ENCODE measurements around the gene FERD3L. TPM values are rescaled to one million over a fixed set of nuclear protein-coding genes. Genes with fewer than 3 reads are reported as not detected.
"Not testable (repeated sequence)": the region's sequence is repeated elsewhere in the genome, so short reads cannot be mapped to it uniquely, and the experiment has no call there.

The FERD3L gene
- total RNA-seq (not detected in 2 replicates), polyA plus RNA-seq (not detected in 2 replicates), polyA minus RNA-seq (not detected in 2 replicates), Bru-seq, nascent RNA (not detected), BruChase-seq, experiment 1, labeled RNA remaining after a 6-hour chase (not detected), BruChase-seq, experiment 2, labeled RNA remaining after a 2-hour chase (not detected)
- polyA plus RNA-seq (2011; cell fraction: cytosol; rRNA removed): not detected in 2 replicates
- polyA plus RNA-seq (2011; cell fraction: nucleus; rRNA removed): not detected in 2 replicates
- not detected in 2 replicates for polyA plus RNA-seq (2012)
- not detected for polyA minus RNA-seq (2011; cell fraction: cytosol; rRNA and poly(A)+ RNA removed)
- not detected in 2 replicates for polyA minus RNA-seq (2011; cell fraction: nucleus; rRNA and poly(A)+ RNA removed)
- long read RNA-seq: 0 reads

DNA sequence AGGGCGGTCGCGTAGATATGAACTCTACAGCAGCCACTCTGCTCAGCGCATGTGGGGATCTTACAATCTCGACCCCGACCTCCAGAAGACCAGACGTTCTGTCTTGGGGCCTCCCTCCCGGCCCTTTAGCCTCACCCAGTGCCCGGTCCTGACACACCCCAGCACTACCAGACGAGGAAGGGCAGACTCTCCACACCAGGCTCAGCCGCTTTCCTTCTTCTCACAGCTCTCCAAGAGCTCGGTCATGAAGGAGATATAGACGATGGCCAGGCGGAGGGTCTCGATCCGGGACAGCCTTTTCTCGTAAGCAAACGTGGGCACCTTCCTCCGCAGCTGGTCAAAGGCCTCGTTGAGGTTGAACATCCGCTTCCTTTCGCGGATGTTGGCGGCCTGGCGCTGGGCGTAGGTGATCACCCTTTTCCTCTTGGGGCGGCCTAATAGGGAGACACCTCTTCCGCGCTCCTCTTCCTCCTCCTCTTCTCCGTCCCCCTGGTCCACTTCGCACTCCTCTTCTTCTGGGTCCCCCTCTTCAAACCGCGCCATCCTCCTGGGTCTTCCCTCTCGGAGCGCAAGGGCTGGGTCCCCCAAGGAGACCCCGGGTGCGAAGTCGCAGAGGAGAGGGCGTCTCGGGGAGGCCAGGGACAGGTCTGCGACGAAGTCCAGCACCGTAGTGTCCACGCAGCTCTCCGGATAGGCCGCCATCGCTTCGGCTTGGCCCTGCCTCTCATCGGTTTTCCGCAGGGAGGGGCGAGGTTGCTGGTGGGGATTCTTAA, at the start of gene FERD3L:
Gene FERD3L (minus strand): TSS at position 761 of the 773 bp plus-strand sequence. CDS start 59 bp downstream, at position 702.
- Histone ChIP-seq H3K4me1 (ENCODE audit: control insufficient read depth, extremely low read depth, insufficient read depth, low read length) (no peaks in the 10 kb centered on the region), H3K79me2 (ENCODE audit: control insufficient read depth, insufficient read depth, low read length) (no peaks in the 10 kb centered on the region), H4K20me1 (replicated peaks; ENCODE audit: control insufficient read depth, extremely low read depth, insufficient read depth, low read length) (no peaks in the 10 kb centered on the region), H3K4me2 (ENCODE audit: insufficient read depth, low read length) (no peak within 1 kb of the TSS), H3K9me1 (replicated peaks; ENCODE audit: control insufficient read depth, extremely low read depth, insufficient read depth, low read length) (no peaks in the 10 kb centered on the region), H3K36me3 (ENCODE audit: control insufficient read depth in 2 of 2, extremely low read depth in 1 of 2, insufficient read depth in 2 of 2, low read length in 2 of 2) (no peaks in the 10 kb centered on the region), H3K9me3 (replicated peaks; ENCODE audit: control insufficient read depth, insufficient read depth, low read length) (no peaks in the 10 kb centered on the region), H3K4me3 (replicated peaks in 1 of 3; ENCODE audit: insufficient read depth in 1 of 3, low read depth in 1 of 3, low read length in 3 of 3) (no peak within 1 kb of the TSS), H3K9ac (replicated peaks; ENCODE audit: extremely low read depth, insufficient read depth, low read length) (no peak within 1 kb of the TSS), H3K27me3 (ENCODE audit: control insufficient read depth in 2 of 2, insufficient read depth in 2 of 2, low read length in 2 of 2) (peaks cover 24 to 59% of the 10 kb centered on the region in 2 experiments), H3K27ac (ENCODE audit: insufficient read depth, low read depth, low read length) (no peak within 1 kb of the TSS), H2AFZ (ENCODE audit: low read depth, low read length) (no peak within 1 kb of the TSS)
- intact Hi-C loops (cut with micrococcal nuclease) (no loop called here), dilution Hi-C loops (cut with MboI; ENCODE audit: extremely low pct_ligation_motif_present, low sequenced_read_pairs) (no loop called here)
- TF ChIP-seq EZH2 (IDR thresholded peaks at IDR 0.05; ENCODE audit: borderline replicate concordance, low read depth, low read length, severe bottlenecking): peak; percentile 69
- no peak for TF ChIP-seq CTCF (IDR thresholded peaks at IDR 0.05; ENCODE audit: extremely low read depth in 1 of 2, insufficient read depth in 1 of 2, low read depth in 1 of 2, low read length in 2 of 2)
- TF ChIP-seq MYC (IDR thresholded peaks at IDR 0.05; ENCODE audit: low read depth, low read length): no peak
- no peak for DNase-seq (ENCODE audit: low read depth, low spot score)
- no peak for FAIRE-seq
- POLR2A ChIA-PET: no interaction called here
- no TSS peak for BruUV-seq (replicated peaks)
- CTCF ChIA-PET: interaction anchor here (1.1 kb wide), 1 partner anchor 23 kb away, joined by 5 read pairs; no protein-coding TSS in a partner anchor

DNA sequence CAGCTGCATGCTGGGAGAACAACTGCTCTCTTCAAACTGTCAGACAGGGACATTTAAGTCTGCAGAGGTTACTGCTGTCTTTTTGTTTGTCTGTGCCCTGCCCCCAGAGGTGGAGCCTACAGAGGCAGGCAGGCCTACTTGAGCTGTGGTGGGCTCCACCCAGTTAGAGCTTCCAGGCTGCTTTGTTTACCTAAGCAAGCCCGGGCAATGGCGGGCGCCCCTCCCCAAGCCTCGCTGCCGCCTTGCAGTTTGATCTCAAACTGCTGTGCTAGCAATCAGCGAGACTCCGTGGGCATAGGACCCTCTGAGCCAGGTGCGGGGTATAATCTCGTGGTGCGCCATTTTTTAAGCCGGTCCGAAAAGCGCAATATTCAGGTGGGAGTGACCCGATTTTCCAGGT, 49.2 kb upstream of the FERD3L start:
- DNase-seq (ENCODE audit: low read depth, low spot score); intact Hi-C loops (cut with micrococcal nuclease); H3K4me3 ChIP-seq (replicated peaks in 1 of 3; ENCODE audit: insufficient read depth in 1 of 3, low read depth in 1 of 3, low read length in 3 of 3); dilution Hi-C loops (cut with MboI; ENCODE audit: extremely low pct_ligation_motif_present, low sequenced_read_pairs); H3K79me2 ChIP-seq (ENCODE audit: control insufficient read depth, insufficient read depth, low read length); H3K4me2 ChIP-seq (ENCODE audit: insufficient read depth, low read length); POLR2A ChIA-PET; FAIRE-seq; H3K9ac ChIP-seq (replicated peaks; ENCODE audit: extremely low read depth, insufficient read depth, low read length); H3K27ac ChIP-seq (ENCODE audit: insufficient read depth, low read depth, low read length); H3K9me3 ChIP-seq (replicated peaks; ENCODE audit: control insufficient read depth, insufficient read depth, low read length); H3K27me3 ChIP-seq (ENCODE audit: control insufficient read depth in 2 of 2, insufficient read depth in 2 of 2, low read length in 2 of 2); H3K4me1 ChIP-seq (ENCODE audit: control insufficient read depth, extremely low read depth, insufficient read depth, low read length); H3K36me3 ChIP-seq (ENCODE audit: control insufficient read depth in 2 of 2, extremely low read depth in 1 of 2, insufficient read depth in 2 of 2, low read length in 2 of 2); H3K9me1 ChIP-seq (replicated peaks; ENCODE audit: control insufficient read depth, extremely low read depth, insufficient read depth, low read length); CTCF ChIA-PET; BruUV-seq (replicated peaks); H4K20me1 ChIP-seq (replicated peaks; ENCODE audit: control insufficient read depth, extremely low read depth, insufficient read depth, low read length); H2AFZ ChIP-seq (ENCODE audit: low read depth, low read length): not testable (repeated sequence)

Data from endothelial cell of umbilical vein (primary cell).